Activated CD4-positive, alpha-beta T cell treated with anti-CD3 and anti-CD28 coated beads for 48 hours (primary cell): ENCODE measurements around the gene PIGT.

Experiments used
- DNase-seq: peaks from one replicate; pipeline ENCODE4 v3.0.0-alpha.2; 2020

Gene PIGT

DNA sequence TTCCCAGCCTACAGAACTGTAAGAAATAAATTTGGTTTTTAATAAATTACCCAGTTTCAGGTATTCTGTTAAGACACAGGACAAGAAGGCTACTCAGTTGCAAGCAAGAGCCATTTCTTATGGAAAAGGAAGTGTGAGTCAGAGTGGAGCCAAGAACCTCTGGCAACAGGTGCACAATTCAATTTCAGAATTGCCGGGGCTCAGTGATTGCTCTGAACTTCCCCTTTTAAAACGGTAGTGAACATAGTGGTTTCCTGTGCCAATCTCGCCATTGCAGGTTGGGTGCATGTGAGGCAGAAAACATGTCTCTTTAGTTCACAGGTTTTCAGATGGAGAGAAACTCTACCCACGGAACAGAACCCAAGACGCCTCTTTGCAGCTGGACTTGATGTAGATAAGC is 16.4 kb downstream of the PIGT start:
- DNase-seq: no peak

DNA sequence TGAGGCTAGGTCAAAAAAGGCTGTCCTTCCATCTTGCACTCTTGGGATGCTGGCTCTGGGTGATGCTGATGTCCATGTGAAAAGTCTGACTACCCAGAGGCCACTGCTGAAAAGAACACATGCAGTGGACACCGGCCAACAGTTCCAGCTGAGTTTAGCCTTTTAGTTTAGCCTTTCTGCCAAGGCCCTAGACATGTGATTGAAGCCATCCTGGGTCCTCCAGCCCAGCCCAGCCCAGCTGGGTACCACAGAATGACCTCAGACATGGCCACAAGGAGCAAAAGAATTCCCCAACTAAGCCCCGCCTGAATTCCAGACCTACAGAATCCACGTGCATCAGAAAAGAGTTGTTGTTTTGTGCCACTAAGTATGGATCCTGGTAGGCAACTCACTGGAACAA is 17.4 kb downstream of the PIGT start:
- DNase-seq: no peak

DNA sequence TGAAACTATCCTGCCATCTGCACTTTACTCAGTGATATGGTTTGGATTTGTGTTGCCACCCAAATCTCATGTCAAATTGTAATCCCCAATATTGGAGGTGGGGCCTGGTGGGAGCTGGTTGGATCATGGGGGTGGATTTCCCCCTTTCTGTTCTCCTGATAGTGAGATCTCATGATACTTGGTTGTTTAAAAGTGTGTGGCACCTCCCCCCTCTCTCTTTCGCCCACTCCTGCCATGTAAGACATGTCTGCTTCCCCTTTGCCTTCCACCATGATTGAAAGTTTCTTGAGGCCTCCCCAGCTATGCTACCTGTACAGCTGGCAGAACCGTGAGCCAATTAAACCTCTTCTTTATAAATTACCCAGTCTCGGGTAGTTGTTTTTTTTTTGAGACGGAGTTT is 18.0 kb downstream of the PIGT start:
- DNase-seq: no peak

DNA sequence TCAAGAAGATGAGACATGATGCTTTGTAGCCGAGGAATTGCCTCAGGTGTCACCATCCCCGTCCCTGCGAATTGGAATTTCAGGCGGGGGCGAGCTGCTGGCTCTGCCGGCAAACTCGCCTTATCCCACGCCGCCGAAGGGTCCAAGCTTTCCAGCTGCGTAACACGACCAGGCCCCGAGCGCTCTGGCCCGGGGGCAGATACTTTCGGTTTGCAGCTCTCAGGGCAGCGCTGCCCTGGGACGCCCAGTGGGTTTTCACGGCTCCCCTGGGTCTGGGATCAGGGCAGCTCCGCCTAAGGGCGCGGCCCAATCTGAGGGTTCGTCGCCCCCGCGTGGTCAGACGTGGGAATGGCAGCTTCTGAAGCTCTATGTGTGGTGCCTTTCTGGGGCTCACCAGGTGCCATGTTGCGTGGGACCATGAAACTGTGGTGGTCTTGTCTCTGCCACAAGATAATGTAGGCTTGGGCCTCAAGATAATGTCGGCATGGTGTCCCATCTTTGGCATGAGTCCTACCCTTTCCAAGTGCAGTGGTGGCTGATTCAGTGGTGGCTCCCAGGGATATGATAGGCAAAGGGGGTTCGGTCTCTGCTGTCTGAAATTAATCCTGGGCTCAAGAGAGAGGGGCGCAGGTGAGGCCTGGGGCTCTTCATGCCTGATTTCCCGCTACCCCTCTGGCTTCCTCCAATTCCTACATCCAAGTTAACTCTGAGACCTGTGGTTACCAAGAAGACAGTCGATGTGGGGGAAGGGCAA is 21.0 kb downstream of the PIGT start:
- DNase-seq: peak; percentile 90

DNA sequence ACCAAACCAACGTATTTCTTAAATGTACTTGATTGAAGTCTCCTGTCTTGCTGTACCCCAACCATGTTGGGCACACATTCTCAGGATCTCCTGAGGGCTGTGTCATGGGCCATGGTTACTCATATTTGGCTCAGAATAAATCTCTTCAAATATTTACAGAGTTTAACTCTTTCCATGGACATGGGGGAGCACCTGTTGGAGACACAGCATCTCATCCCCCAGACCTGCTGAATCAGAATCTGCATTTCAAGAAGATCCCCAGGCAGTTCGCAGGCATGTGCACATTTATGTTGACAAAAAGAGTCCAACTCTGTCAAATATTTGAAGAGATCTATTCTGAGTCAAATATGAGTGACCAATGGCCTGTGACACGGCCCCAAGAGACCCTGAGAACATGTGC is 24.5 kb downstream of the PIGT start:
- no peak for DNase-seq

DNA sequence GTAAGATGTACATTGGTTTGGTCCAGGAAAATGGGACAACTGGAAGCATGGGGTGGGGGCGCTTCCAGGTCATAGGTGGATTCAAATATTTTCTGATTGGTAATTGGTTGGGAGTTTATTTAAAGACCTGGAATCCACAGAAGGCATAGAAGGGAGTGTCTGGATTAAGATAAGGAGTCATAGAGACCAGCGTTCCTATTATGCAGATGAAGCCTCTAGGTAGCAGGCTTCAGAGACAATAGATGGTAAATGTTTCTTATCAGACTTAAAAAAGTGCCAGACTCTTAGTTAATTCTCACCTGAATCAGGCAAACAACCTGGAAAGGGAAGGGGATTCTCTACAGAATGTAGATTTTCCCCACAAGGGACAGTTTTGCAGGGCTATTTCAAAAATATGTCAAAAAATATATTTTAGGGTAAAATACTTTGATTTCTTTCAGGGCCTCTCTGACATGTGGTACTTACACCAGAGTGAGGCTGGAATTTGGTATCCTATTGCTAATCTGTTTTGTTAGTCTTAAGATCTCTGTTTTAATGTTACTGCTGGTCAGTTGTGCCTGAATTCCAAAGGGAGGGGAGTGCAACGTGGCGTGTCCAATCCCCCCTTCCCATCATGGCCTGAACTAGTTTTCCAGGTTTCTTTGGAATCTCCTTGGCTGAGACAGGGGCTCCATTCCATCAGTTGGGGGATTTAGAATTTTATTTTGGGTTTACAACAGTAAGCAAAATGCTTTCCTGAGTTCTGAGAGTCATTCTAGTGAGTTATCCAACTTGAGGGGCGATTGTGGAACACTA is 25.1 kb downstream of the PIGT start:
- DNase-seq: no peak

DNA sequence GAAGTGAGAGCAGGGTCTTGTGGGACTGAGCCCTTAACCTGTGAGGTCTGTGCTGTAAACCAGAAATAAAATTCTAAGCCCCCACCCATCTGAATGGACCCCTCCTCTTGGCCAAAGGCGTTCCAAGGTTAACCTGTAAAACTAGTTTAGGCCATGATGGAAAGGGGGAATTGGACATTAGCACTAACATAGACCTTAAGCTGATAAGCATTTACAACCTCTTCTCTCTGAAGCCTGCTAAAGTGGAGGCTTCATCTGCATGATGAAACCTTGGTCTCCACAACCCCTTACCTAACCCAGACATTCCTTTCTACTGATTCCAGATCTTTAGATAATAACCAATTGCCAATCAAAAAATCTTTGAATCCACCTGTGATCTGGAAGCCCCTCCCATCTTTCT is 25.8 kb downstream of the PIGT start:
- no peak for DNase-seq

DNA sequence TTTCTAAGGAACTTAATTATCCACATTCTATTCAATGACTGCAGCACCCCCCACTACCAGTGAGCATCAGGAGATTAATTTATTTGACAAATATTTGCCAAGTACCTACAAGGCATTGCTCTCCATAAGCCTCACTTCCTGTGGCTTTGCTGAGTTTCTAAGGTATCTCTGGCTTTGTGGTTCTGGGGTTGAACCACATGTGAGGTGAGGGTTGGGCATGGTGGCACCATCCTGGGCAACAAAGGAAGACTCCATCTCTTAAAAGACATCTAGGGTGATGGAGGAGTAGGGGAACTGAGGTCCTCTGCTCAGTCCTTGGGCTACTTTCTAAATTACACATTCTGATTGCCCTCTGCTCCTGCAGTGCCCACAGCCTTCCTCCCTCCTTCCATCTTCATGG is 28.1 kb downstream of the PIGT start:
- DNase-seq: no peak

DNA sequence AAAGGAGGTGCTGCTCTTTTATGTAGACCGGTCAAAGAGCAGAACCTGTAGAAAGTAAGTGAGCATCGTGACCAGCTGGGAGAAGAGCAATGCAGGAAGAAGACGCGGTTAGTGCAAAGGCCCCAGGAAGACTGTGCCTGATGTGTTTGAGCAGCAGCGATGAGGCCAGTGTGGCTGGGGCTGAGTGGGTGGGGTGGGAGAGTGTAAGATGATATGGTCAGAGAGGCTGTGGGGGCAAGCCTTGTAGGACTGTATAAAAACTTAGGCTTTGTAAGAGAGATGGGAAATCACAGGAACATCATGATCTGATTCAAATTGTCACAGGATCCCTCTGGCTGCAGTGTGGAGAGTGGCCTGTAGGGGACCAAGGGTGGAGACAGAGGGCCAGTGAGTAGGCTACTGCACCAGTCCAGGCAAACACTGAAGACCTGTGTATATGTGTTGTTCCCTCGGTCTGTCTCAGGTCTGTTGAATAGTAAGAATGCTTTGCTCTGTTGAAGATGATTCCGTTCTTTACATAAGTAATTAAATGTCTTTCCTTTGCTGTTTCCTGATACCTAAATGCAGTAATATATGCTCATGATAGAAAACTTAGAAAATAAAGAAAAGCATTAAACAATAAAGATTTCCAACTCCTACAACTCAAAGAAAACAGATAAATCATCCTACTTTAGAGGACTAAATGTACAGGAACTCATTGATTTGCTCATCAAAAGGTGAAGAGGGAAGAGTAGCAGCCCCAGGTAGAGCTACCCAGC is 30.0 kb downstream of the PIGT start:
- peak; percentile 54 for DNase-seq

DNA sequence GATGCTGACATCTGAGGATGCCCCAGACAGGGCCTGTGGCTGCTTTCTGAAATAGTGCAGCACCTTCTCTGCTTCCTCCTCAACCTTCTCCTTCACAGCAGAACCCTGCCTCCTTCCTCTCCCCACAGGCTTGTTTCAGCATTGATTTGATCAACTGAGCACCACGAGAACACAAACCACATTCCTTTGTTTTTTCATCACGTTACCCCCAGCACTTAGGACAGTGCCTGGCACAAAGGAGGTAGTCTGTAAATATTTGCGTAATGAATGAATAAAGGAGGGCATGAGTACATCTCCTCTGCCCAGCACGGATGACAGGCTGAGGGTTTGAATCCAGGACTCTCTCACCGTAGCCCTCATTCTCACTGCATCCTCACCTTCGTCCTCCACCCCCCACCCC is 32.3 kb downstream of the PIGT start:
- no peak for DNase-seq

DNA sequence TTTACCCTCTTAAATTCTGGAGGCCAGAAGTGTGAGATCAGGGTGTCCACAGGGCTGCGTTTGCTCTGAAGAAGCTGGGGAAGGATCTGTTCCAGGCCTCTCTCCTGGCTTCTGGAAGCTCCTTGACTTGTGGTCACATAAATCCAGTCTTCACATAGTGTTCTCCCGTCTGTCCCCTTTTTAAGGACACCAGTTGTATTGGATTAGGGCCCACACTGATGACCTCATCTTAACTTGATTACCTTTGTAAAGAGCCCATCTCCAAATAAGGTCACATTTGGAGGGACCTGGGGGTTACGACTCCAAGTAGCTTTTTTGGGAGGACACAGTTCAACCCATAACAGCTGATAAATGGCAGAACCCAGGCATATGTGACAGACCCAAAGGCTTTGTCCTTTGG is 33.6 kb downstream of the PIGT start:
- no peak for DNase-seq

DNA sequence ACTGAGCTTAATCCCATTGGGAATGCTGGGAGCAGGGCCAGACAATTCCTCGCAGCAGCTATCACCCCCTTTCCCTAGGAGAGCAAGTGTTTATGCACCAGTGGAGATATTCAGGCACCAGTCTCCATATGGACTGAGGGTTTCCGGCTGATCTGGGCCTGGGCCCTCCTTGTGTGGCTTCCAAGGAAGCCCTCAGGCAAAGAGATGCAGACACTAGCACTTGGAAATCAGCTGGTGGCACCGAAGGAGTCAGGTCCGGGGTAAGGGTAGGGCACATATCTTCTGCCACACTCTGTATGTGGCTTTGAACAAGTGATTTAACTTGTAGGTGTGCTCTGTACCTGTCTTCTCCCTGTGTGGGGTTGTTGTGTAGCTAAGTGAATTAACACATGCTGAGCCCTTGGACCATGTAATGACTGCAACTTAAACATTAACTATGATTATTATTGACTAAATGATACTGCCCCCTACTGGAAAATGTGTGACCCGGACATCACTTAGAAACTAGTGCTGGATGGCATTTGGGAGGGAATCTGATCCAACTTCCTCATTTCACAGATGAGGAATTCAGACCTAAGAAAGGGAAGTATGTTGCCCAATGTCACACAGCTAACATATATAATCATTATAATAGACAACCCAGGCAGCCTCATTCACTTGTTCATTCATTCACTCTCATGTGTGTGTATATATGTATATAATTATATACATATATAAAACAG is 34.3 kb downstream of the PIGT start:
- no peak for DNase-seq

DNA sequence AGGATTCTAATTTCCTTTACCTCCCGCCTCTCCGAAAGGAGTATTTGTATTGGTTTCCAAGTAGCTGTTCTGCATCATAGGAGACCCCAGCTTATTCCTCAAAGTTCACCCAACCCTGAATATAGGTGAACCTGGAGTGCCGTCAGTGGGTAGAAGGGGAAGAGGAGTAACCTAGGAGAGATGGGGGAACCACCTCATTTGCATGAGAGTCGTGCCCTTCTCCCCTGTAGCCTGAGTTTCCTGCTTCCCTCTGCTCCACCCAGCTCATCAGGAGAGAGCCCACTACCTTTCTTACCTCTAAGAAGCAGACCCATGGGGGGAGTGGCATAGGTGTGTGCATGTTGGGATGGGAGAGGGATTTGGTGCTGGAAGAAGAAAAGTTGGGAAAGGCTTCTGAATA is 36.3 kb downstream of the PIGT start:
- DNase-seq: no peak

DNA sequence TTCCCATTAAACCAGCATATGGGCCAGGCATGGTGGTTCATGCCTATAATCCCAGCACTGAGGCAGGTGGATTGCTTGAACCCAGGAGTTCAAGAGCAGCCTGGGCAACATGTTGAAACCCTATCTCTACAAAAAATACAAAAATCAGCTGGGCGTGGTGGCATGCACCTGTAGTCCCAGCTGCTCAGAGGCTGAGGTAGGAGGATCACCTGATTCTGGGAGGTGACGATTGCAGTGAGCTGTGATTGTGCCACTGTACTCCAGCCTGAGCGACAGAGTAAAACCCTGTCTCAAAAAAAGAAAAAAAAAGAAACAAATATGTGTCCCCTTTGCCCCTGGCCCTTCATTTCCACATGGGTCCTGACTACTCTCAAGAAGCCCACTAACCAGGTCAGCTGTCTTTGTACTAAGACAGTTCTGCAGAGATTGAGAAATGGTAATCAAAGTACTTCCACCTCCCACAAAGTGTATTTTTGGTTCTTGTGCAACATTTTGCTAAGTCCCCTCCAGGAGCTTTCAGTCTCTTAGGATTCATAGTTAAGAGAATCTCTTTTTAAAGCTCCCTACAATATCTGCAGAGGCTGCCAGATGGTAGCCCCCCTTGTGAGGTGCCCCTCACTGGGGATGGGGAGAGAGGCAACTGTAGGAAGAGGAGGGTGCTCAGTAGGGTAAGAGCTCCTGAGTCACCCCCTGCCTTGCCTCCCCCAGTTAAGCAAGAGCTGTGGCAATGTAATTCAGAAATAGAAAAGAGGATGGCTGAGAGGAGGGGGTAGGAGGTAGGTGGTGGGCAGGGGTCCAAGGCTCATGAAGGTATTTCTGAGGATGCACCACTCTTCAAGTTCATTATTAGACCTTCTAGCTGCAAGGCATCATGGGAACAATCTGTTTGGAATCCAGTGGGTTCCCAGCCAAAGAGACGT is 37.1 kb downstream of the PIGT start:
- DNase-seq: no peak

DNA sequence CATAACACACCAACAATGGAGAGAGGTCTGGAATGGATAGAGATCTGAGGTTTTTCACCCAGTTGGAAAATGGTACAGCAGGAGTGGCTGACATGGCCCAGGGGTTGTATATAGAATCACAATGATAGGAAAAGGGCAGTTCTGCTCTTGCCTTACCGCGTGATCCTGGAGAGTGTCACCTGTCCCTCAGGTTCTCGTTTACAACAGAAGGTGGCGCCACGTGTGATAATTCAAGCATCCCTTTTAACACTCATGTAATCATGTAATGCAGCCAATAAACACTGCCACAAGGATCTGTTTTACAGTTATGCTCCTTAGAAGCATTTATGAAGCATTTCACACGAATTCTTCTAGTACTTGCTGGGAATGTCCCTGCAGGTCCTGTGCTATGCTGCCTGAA is 40.7 kb downstream of the PIGT start:
- DNase-seq: peak; percentile 70

DNA sequence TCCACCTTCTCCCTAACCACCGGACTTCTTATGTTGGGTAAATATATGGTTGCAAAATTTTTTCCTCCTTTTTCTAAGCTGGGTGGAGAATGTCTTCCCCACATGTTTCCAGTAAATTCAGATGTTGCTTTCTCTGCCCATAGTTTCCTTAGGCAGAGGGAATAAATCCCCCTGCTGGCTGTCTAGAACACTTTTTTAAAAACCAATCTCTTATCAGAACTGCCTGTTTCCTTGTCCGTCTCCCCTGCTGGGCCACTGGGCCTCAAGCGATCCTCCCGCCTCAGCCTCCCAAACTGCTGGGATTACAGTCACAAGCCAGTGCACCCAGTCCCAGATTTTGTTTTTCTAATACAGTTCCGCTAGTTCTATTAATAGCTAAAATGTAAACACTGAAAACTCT is 43.7 kb downstream of the PIGT start:
- DNase-seq: no peak

DNA sequence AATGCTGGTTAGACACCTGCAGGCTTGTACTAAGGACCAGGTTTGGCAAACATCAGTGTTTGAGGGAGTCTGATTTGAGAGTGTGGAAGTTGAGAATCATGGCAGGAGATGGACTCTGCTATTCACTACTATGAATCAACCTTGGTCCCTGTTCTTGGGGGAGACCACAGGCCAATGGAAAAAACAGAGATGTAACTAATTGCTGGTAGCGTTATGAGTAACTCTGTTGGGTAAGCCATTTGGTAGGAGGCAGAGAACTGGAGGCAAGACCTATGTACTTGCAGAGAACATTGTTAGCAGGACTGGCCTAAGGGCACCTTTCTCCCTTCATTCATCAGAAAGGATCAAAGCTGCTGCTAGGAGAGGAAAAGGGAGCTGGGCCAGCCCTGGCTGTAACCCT is 45.3 kb downstream of the PIGT start:
- DNase-seq: no peak

DNA sequence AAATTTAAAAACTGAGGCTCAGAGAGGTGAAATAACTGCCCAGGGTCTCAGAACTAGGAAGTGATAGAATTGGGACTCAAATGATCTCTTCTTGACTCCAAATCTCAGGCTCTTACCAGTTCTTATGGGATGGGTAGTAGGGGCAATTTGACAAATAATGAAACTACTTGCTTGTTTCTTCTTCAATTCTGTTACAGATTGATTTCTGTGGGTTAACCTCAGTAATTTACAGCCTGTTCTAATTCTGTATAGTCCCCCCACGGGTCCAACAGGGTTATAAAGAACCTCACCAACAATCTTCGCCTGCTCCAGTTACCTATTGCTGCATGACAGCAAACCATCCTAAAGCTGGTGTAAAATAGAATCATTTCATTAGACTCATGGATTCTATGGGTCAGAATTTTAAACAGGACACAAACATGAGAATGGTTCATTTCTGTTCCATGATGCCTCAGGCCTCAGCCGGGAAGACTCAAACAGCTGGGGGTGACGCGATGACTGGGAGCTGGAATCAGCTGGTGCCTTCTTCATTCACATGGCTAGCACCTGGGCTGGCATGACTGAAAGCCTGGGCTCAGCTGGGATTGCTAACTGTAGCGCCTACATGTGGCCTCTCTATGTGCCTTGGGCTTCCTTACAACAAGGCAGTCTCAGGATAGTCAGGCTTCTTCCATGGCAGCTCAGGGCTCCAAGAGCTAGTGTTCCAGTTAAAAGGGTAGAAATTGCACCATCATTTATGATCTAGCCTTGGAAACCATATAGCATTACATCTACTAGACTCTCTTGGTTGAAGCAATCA is 47.0 kb downstream of the PIGT start:
- DNase-seq: no peak

DNA sequence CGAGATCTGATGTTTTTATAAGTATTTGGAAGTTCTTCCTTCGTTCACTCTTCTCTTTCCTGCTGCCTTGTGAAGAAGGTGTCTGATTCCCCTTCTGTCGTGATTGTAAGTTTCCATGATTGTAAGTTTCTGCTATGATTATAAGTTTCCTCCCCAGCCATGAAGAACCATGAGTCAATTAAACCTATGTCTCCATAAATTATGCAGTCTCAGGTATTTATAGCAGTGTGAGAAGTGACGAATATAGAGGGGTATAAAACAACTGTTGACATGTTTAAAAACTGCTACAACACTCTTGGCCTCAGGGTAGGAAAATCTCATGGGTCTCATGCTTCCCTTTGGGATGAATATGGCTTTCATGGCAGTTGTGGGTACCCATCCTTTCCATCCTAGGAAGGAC is 47.8 kb downstream of the PIGT start:
- DNase-seq: no peak

DNA sequence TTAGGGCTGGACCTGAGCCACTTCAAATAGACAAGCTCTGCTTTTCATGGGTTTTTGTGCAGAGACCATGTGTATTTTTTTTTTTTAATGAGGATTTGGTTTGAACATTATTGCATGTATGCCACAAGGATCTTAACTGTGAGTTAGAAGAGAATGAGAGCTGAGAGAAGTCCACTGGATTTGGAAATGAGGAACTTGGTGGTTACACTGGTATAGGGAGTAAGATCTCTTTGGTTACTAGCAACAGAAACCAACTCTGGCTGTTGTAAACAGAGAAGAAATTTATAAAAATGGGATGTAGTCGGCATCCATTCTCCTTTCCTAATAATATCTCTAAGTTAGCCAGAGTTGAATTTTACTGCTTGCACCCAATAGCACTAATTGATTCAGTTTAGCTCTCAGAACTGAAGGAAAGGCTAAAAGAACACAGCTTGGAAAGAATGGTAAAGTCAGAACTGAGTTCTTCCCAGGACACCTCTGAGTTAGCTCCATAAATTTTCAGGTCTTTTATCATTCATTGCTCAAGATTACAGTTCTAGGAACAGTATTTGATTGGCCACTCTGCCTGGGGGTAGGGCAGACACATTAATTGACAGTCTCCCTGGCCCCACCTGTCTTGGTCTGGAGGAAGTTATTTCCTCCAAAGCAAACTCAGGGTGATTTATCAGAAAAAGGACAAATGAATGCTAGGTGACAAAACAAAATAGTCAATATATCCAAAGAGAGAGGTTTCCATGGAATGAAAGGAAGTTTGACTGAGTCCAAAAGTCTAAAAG is 49.7 kb downstream of the PIGT start:
- DNase-seq: no peak
